KMS-11 (cell line): ENCODE data around the gene HIBADH.

Source experiments
- H2AFZ ChIP-seq: fragments of 200-600 bp; sonication (generic); 2 replicates; pipeline ENCODE4 v1.6.1; 2016; ENCODE audit warnings: antibody characterized with exemption, mixed run types, low read depth
- H3K27ac ChIP-seq: fragments of 200-600 bp; sonication (generic); 2 replicates; pipeline ENCODE4 v1.6.1; 2016; ENCODE audit warnings: mild to moderate bottlenecking, mixed run types
- H3K27me3 ChIP-seq: fragments of 200-600 bp; sonication (generic); 2 replicates; pipeline ENCODE4 v1.6.1; 2017; ENCODE audit warnings: mild to moderate bottlenecking, low read depth, mixed run types, moderate library complexity; ENCODE audit not compliant: insufficient read depth
- H3K36me3 ChIP-seq: fragments of 200-600 bp; sonication (generic); 2 replicates; pipeline ENCODE4 v1.6.1; 2017; ENCODE audit warnings: mild to moderate bottlenecking, mixed run types; ENCODE audit not compliant: insufficient read depth
- H3K4me1 ChIP-seq: fragments of 200-600 bp; sonication (generic); 2 replicates; pipeline ENCODE4 v1.6.1; 2016; ENCODE audit warnings: mild to moderate bottlenecking, low read depth, mixed run types; ENCODE audit not compliant: poor library complexity, severe bottlenecking
- H3K4me2 ChIP-seq: fragments of 200-600 bp; sonication (generic); 2 replicates; pipeline ENCODE4 v1.7.0; 2016; ENCODE audit warnings: mild to moderate bottlenecking, mixed run types
- H3K4me3 ChIP-seq: fragments of 200-600 bp; sonication (generic); IDR thresholded peaks from 2 replicates; pipeline ENCODE4 v1.6.1; 2017; ENCODE audit warnings: low read depth, low read length, mixed read lengths; ENCODE audit not compliant: insufficient read depth
- H3K79me2 ChIP-seq: fragments of 200-600 bp; sonication (generic); 2 replicates; pipeline ENCODE4 v1.6.1; 2016; ENCODE audit warnings: low read depth, mixed run types; ENCODE audit not compliant: insufficient read depth
- H3K9ac ChIP-seq: fragments of 200-600 bp; sonication (generic); 2 replicates; pipeline ENCODE4 v1.6.1; 2016; ENCODE audit warnings: mild to moderate bottlenecking, mixed run types
- H4K20me1 ChIP-seq: fragments of 200-600 bp; sonication (generic); 2 replicates; pipeline ENCODE4 v1.6.1; 2016; ENCODE audit warnings: mild to moderate bottlenecking, mixed run types; ENCODE audit not compliant: insufficient read depth
- TF ChIP-seq, protein P1 (sequence below): fragments of 200-600 bp; sonication (generic); conservative IDR thresholded peaks from 2 replicates; pipeline ENCODE4 v1.6.1; 2017; ENCODE audit warnings: low read depth, mild to moderate bottlenecking, antibody characterized with exemption, low read length, moderate library complexity, mixed read lengths

Gene HIBADH

DNA sequence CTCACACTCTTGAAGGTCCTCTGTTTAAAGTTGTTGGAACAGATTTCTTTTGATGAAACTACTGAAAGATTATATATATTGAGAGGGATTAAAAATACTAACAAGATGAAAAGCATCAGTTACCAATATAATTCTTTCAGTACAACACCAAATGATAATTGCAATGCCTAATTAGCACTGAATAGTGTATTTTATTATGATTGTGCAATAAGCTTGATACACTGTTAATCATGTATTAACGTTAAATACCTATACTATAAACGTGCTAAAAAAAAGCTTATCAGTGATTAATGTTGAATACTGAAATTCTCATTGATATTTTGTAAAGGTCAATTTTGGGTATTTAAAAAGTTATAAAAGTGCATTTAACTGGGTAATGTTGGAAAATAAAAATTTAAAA lies 61.5 kb downstream of the HIBADH start:
- Histone ChIP-seq H4K20me1 (no peaks in the 10 kb centered on the region), H3K36me3 (no peaks in the 10 kb centered on the region), H3K79me2 (no peaks in the 10 kb centered on the region), H3K4me2 (no peak overlapping the region), H3K4me3 (no peak overlapping the region), H2AFZ (no peak overlapping the region), H3K27me3 (no peaks in the 10 kb centered on the region), H3K4me1 (no peaks in the 10 kb centered on the region), H3K9ac (no peak overlapping the region), H3K27ac (no peak overlapping the region)
- TF ChIP-seq, protein P1, sequence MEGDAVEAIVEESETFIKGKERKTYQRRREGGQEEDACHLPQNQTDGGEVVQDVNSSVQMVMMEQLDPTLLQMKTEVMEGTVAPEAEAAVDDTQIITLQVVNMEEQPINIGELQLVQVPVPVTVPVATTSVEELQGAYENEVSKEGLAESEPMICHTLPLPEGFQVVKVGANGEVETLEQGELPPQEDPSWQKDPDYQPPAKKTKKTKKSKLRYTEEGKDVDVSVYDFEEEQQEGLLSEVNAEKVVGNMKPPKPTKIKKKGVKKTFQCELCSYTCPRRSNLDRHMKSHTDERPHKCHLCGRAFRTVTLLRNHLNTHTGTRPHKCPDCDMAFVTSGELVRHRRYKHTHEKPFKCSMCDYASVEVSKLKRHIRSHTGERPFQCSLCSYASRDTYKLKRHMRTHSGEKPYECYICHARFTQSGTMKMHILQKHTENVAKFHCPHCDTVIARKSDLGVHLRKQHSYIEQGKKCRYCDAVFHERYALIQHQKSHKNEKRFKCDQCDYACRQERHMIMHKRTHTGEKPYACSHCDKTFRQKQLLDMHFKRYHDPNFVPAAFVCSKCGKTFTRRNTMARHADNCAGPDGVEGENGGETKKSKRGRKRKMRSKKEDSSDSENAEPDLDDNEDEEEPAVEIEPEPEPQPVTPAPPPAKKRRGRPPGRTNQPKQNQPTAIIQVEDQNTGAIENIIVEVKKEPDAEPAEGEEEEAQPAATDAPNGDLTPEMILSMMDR = no peak

DNA sequence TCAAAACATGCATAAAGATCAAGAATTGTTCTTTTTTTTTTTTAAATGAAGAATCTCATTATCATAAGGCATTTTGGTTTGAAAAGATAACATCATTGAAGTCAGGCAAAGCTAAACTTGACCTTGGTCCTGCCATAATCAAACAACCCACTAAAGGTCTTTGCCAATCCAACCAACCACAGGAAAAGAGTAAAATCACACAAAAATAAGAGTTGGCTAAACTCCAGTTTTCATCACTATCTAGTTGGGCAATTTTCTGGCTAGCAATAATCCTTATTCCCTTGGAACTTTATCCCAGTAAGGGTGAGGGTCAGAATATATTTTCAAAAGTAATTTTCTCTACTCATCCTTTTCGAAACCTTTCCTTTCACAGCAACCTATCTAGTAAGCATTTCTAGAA lies 62.4 kb downstream of the HIBADH start:
- H3K9ac ChIP-seq = no peak overlapping the region
- no peaks in the 10 kb centered on the region for H3K4me1 ChIP-seq
- no peak overlapping the region for H3K27ac ChIP-seq
- H2AFZ ChIP-seq = no peak overlapping the region
- H3K79me2 ChIP-seq = no peaks in the 10 kb centered on the region
- no peak overlapping the region for H3K4me3 ChIP-seq
- no peak overlapping the region for H3K4me2 ChIP-seq
- no peaks in the 10 kb centered on the region for H3K27me3 ChIP-seq
- H4K20me1 ChIP-seq = no peaks in the 10 kb centered on the region
- TF ChIP-seq, protein P1 = no peak
- no peaks in the 10 kb centered on the region for H3K36me3 ChIP-seq

- Histone ChIP-seq H3K4me3 (no peak overlapping the region), H3K4me2 (no peak overlapping the region), H3K27ac (no peak overlapping the region), H3K9ac (no peak overlapping the region), H3K79me2 (no peaks in the 10 kb centered on the region), H2AFZ (no peak overlapping the region), H3K27me3 (no peaks in the 10 kb centered on the region), H3K36me3 (no peaks in the 10 kb centered on the region), H4K20me1 (no peaks in the 10 kb centered on the region), H3K4me1 (no peaks in the 10 kb centered on the region)
- TF ChIP-seq, protein P1 = no peak
Measured at GRCh38 chr7:27595009-27595408, 67.7 kb downstream of the HIBADH start.

DNA sequence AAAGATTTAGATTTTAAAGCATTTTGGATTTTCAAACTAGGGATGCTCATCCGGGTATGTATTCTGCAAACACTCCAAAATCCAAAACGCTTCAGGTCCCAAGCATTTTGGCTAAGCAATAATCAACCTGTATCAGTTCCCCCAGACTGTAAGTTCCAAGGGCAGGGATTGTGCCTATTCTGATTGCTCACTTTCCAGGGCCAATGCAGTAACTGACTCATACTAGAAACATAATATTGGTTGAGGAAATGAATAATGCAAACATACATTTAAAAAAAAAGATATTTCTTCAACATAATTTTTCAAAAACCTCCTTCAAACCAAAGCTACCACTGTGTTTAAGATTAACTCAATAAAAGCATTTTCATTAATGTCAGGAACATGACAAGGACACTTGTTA lies 69.5 kb downstream of the HIBADH start:
- Histone ChIP-seq H3K27me3 (no peaks in the 10 kb centered on the region), H4K20me1 (no peaks in the 10 kb centered on the region), H3K79me2 (no peaks in the 10 kb centered on the region), H3K4me3 (no peak overlapping the region), H2AFZ (no peak overlapping the region), H3K4me1 (no peaks in the 10 kb centered on the region), H3K4me2 (no peak overlapping the region), H3K27ac (no peak overlapping the region), H3K36me3 (no peaks in the 10 kb centered on the region), H3K9ac (no peak overlapping the region)
- TF ChIP-seq, protein P1 = no peak
